Bone marrow (tissue), 2 donors: ENCODE data around the gene DOHH.
"Not testable (repeated sequence)": the region's sequence is repeated elsewhere in the genome, so short reads cannot be mapped to it uniquely, and the experiment has no call there.

Experiments
- DNase-seq, 2 donors: peaks; one replicate each; lab custom pipeline; 2025; lab: John Stamatoyannopoulos, UW

DOHH gene

GRCh38 chr19:3459089-3459881 is 41.2 kb downstream of the DOHH start:
- no peak for DNase-seq

GRCh38 chr19:3458229-3459088 is 42.0 kb downstream of the DOHH start:
- DNase-seq: no peak

- DNase-seq: no peak
These were observed 42.8 kb downstream of the DOHH start for GRCh38 chr19:3457528-3458228.

GRCh38 chr19:3456925-3457527 is 43.4 kb downstream of the DOHH start:
- no peak for DNase-seq

GRCh38 chr19:3455960-3456601 is 44.4 kb downstream of the DOHH start:
- no peak for DNase-seq

GRCh38 chr19:3455393-3455955 is 45.0 kb downstream of the DOHH start:
- DNase-seq: no peak

GRCh38 chr19:3454656-3455392 is 45.6 kb downstream of the DOHH start:
- DNase-seq: no peak

GRCh38 chr19:3453840-3454239 is 46.6 kb downstream of the DOHH start:
- DNase-seq: no peak

GRCh38 chr19:3452942-3453214 is 47.6 kb downstream of the DOHH start:
- not testable (repeated sequence) for DNase-seq

- DNase-seq: no peak
These were observed 48.1 kb downstream of the DOHH start for GRCh38 chr19:3452171-3452941.

GRCh38 chr19:3451451-3451866 is 49.0 kb downstream of the DOHH start:
- no peak for DNase-seq

GRCh38 chr19:3450796-3451411 is 49.6 kb downstream of the DOHH start:
- peak; percentile 7 to 21 for DNase-seq

- DNase-seq: no peak
These were observed 51.7 kb downstream of the DOHH start for GRCh38 chr19:3448616-3449334.

- DNase-seq: not testable (repeated sequence)
These were observed 53.8 kb downstream of the DOHH start for GRCh38 chr19:3446657-3447056.

- DNase-seq: no peak
These were observed 55.7 kb downstream of the DOHH start for GRCh38 chr19:3444695-3445234.

- no peak for DNase-seq
These were observed 56.4 kb downstream of the DOHH start for GRCh38 chr19:3443840-3444694.

GRCh38 chr19:3442487-3443071 is 57.9 kb downstream of the DOHH start:
- no peak for DNase-seq
